ENCODE measurements around the gene FER.

Gene FER

DNA sequence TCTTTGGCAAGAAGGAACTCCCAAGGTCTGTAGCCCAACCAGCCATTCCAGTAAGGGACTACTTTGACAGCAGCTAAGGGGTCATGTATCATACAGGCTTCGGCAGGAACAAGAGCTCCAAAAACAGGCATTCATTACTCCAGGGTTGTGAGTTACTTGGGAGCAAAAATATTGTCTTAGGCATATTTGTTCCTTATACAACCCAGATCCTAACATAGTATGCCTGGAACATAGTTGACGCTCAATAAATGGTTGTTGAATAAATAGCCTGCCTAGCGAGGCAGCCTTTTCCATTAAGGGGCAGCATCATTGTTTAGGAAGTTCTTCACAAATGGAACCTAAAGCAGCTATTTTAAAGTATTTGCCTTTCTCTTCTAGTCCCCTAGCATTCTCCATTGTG lies 35.8 kb upstream of the FER start:
- Histone ChIP-seq H3K27ac (no peak overlapping the region), H3K27me3 (ENCODE audit: insufficient read depth, low read depth, severe bottlenecking) (no peaks in the 10 kb centered on the region), H3K36me3 (no peaks in the 10 kb centered on the region), H3K9me3 (ENCODE audit: severe bottlenecking) (no peaks in the 10 kb centered on the region), H3K4me3 (ENCODE audit: low read depth, low read length) (no peak overlapping the region)
- DNase-seq, result no peak
- no peak for TF ChIP-seq CTCF (IDR thresholded peaks at IDR 0.05; ENCODE audit: low read depth, low read length)

- no peaks in the 10 kb centered on the region for H3K27me3 ChIP-seq (ENCODE audit: insufficient read depth, low read depth, severe bottlenecking)
- no peak for TF ChIP-seq CTCF (IDR thresholded peaks at IDR 0.05; ENCODE audit: low read depth, low read length)
- H3K4me3 ChIP-seq (ENCODE audit: low read depth, low read length), result no peak overlapping the region
- no peak for DNase-seq
- no peak overlapping the region for H3K27ac ChIP-seq
- H3K9me3 ChIP-seq (ENCODE audit: severe bottlenecking), result no peaks in the 10 kb centered on the region
- no peaks in the 10 kb centered on the region for H3K36me3 ChIP-seq
Observed at GRCh38 chr5:108715408-108715807, 32.3 kb upstream of the FER start.

- no peaks in the 10 kb centered on the region for H3K27me3 ChIP-seq (ENCODE audit: insufficient read depth, low read depth, severe bottlenecking)
- no peak overlapping the region for H3K27ac ChIP-seq
- no peaks in the 10 kb centered on the region for H3K9me3 ChIP-seq (ENCODE audit: severe bottlenecking)
- no peak for TF ChIP-seq CTCF (IDR thresholded peaks at IDR 0.05; ENCODE audit: low read depth, low read length)
- DNase-seq, result no peak
- H3K4me3 ChIP-seq (ENCODE audit: low read depth, low read length), result no peak overlapping the region
- no peaks in the 10 kb centered on the region for H3K36me3 ChIP-seq
Observed at GRCh38 chr5:108720391-108720790, 27.3 kb upstream of the FER start.

DNA sequence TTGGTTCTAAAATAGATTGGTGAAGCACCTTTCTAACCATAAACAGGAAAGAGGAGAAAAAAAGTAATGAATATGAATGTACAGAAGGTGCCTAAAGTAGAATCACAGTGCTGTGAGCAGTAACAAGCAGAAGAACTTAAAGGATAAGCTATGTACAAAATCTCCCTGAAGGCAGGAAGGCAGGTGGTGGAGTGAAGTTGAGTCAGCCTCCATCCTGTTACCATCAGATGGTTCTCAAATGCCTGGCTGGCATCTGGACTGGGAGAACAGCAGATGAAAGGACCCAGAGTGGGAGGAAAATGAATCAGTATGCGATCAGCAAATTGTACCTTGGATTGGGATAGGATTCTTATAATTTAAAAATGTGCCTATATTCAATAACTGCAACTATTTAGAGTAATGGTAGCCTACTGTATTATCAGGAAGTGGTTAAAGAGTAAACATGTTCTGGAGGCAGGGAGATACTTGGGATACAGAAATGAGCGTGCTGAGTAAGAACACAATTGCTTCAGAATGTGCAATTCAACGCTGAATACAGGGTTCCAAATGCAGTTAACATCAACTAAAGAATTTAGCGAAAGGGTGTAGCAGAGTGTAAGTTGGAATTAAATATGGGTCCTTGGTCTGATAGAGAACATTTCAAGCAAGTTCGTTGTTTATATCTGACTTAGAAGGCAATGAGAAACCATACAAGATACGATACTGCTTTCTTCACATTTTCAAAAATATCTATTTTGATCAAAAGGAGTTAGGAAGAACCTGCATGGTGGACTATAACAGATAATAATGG lies 21.1 kb upstream of the FER start:
- H3K27ac ChIP-seq, result no peak overlapping the region
- H3K36me3 ChIP-seq, result no peaks in the 10 kb centered on the region
- no peaks in the 10 kb centered on the region for H3K9me3 ChIP-seq (ENCODE audit: severe bottlenecking)
- no peak for TF ChIP-seq CTCF (IDR thresholded peaks at IDR 0.05; ENCODE audit: low read depth, low read length)
- no peak overlapping the region for H3K4me3 ChIP-seq (ENCODE audit: low read depth, low read length)
- no peaks in the 10 kb centered on the region for H3K27me3 ChIP-seq (ENCODE audit: insufficient read depth, low read depth, severe bottlenecking)
- no peak for DNase-seq

DNA sequence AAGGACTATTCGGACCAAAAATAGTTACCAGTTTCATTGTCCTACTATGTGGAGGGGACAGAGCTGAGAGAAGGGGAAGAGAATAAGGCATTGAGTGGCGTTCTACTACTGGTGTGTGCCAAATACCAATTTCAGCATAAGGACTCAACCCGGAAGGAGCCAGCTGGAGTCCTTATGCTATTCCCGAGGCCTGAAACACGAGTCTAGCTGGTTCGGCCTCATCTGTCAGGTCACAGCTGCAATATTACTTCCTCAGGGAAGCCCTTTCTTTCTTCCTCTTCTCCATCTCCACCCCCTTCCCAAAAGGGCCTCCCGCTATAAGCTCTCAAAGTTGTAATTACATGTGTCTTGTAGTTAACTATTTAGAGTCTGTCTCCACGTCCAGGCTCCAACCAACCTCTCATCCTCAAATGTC lies 20.5 kb upstream of the FER start:
- Histone ChIP-seq H3K4me3 (ENCODE audit: low read depth, low read length) (peak overlapping the region; percentile 67), H3K9me3 (ENCODE audit: severe bottlenecking) (no peaks in the 10 kb centered on the region), H3K27ac (peak overlapping the region; percentile 88), H3K36me3 (no peaks in the 10 kb centered on the region), H3K27me3 (ENCODE audit: insufficient read depth, low read depth, severe bottlenecking) (no peaks in the 10 kb centered on the region)
- no peak for DNase-seq
- no peak for TF ChIP-seq CTCF (IDR thresholded peaks at IDR 0.05; ENCODE audit: low read depth, low read length)
